Endothelial cell of umbilical vein (primary cell): ENCODE measurements around the gene TMEFF2. TPM values are rescaled to one million over a fixed set of nuclear protein-coding genes. Genes with fewer than 3 reads are reported as not detected.

Source experiments
- BruUV-seq: library from RNA; stranded (reverse); fragments of 400-500 nt; replicated peaks from 2 replicates; lab custom pipeline; 2021; lab: Mats Ljungman, UMichigan
- CTCF ChIA-PET: fragments of 300-600, 350-600 bp; sonication (Branson Sonifier 250); formaldehyde crosslinking; loops from one replicate; lab custom pipeline; 2021; ENCODE audit warnings: antibody characterized with exemption, inconsistent platforms; lab: Charles Lee
- POLR2A ChIA-PET: fragments of 300-600, 350-600 bp; sonication (Branson Sonifier 250); formaldehyde crosslinking; loops from one replicate; lab custom pipeline; 2021; ENCODE audit warnings: antibody characterized with exemption, inconsistent platforms; lab: Charles Lee
- DNase-seq: peaks from one replicate; pipeline ENCODE4 v3.0.0-alpha.2; 2011; ENCODE audit warnings: low read depth, low spot score
- FAIRE-seq: peaks from 2 replicates; lab custom pipeline; 2011; peaks lifted over from hg19 to GRCh38; lab: Jason Lieb, UNC
- H2AFZ ChIP-seq: 2 replicates; pipeline ENCODE4 v1.6.0; 2012; ENCODE audit warnings: low read depth, low read length, control low read depth, inconsistent platforms
- H3K27ac ChIP-seq: 2 replicates; pipeline ENCODE4 v1.5.1; 2011; ENCODE audit warnings: low read depth, mild to moderate bottlenecking, control low read depth, low read length, moderate library complexity; ENCODE audit not compliant: insufficient read depth
- H3K27me3 ChIP-seq, 2 experiments: 2 replicates each; pipeline versions ENCODE4 v1.6.0 to v1.6.1; 2011; ENCODE audit warnings: low read length in 2 of 2, mixed read lengths in 1 of 2; ENCODE audit not compliant: control insufficient read depth in 2 of 2, insufficient read depth in 2 of 2
- H3K36me3 ChIP-seq, 2 experiments: 2 replicates in 1 of 2; 3 replicates in 1 of 2; pipeline ENCODE4 v1.5.1; 2011; ENCODE audit warnings: low read length in 2 of 2, mild to moderate bottlenecking in 1 of 2, moderate library complexity in 1 of 2; ENCODE audit not compliant: control insufficient read depth in 2 of 2, insufficient read depth in 2 of 2; ENCODE audit errors: extremely low read depth in 1 of 2
- H3K4me1 ChIP-seq: 3 replicates; pipeline ENCODE4 v1.5.1; 2011; ENCODE audit warnings: mild to moderate bottlenecking, low read length; ENCODE audit not compliant: control insufficient read depth, insufficient read depth; ENCODE audit errors: extremely low read depth
- H3K4me2 ChIP-seq: 2 replicates; pipeline ENCODE4 v1.6.1; 2011; ENCODE audit warnings: low read length, control low read depth, mixed read lengths; ENCODE audit not compliant: insufficient read depth
- H3K4me3 ChIP-seq, 3 experiments: fragments of 200-600 bp in 1 of 3; sonication (generic), shearing (Covaris generic) in 1 of 3; replicated peaks in 1 of 3; 2 replicates each; pipeline ENCODE4 v1.5.1; 2011 to 2016; ENCODE audit warnings: control low read depth in 3 of 3, low read length in 3 of 3, mild to moderate bottlenecking in 2 of 3, inconsistent platforms in 1 of 3, low read depth in 1 of 3, moderate library complexity in 1 of 3; ENCODE audit not compliant: insufficient read depth in 1 of 3
- H3K79me2 ChIP-seq: 2 replicates; pipeline ENCODE4 v1.6.0; 2012; ENCODE audit warnings: low read length, inconsistent platforms; ENCODE audit not compliant: control insufficient read depth, insufficient read depth
- H3K9ac ChIP-seq: replicated peaks from 2 replicates; pipeline ENCODE3; 2011; ENCODE audit warnings: low read length, control low read depth; ENCODE audit not compliant: insufficient read depth; ENCODE audit errors: extremely low read depth
- H3K9me1 ChIP-seq: replicated peaks from 3 replicates; pipeline ENCODE4 v1.6.0; 2011; ENCODE audit warnings: mild to moderate bottlenecking, low read length; ENCODE audit not compliant: control insufficient read depth, insufficient read depth; ENCODE audit errors: extremely low read depth
- H3K9me3 ChIP-seq: replicated peaks from 2 replicates; pipeline ENCODE4 v1.5.1; 2012; ENCODE audit warnings: low read length, inconsistent platforms; ENCODE audit not compliant: control insufficient read depth, insufficient read depth
- H4K20me1 ChIP-seq: replicated peaks from 2 replicates; pipeline ENCODE3; 2011; ENCODE audit warnings: mild to moderate bottlenecking, low read length; ENCODE audit not compliant: control insufficient read depth, insufficient read depth; ENCODE audit errors: extremely low read depth
- CTCF ChIP-seq, 2 donors: IDR thresholded peaks; 1 replicate in 1 of 2; 2 replicates in 1 of 2; pipeline ENCODE4 v1.5.1; 2011; ENCODE audit warnings: low read length in 2 of 2, mild to moderate bottlenecking in 2 of 2, moderate library complexity in 2 of 2, control low read depth in 1 of 2, inconsistent platforms in 1 of 2, low read depth in 1 of 2; ENCODE audit not compliant: insufficient read depth in 1 of 2; ENCODE audit errors: extremely low read depth in 1 of 2
- EZH2 ChIP-seq: IDR thresholded peaks from 2 replicates; pipeline ENCODE4 v1.6.1; 2012; ENCODE audit warnings: borderline replicate concordance, low read depth, mild to moderate bottlenecking, moderate library complexity, low read length, inconsistent platforms; ENCODE audit not compliant: severe bottlenecking
- FOS ChIP-seq: IDR thresholded peaks from 2 replicates; pipeline ENCODE4 v1.6.1; 2011; ENCODE audit warnings: mild to moderate bottlenecking, low read length, moderate library complexity, borderline replicate concordance; ENCODE audit not compliant: insufficient read depth
- GATA2 ChIP-seq: IDR thresholded peaks from 2 replicates; pipeline ENCODE4 v1.7.0; 2011; ENCODE audit warnings: low read depth, mild to moderate bottlenecking, moderate library complexity, mixed read lengths, low read length; ENCODE audit not compliant: insufficient read length, insufficient read depth
- JUN ChIP-seq: IDR thresholded peaks from 2 replicates; pipeline ENCODE4 v1.6.1; 2011; ENCODE audit warnings: borderline replicate concordance, low read depth; ENCODE audit not compliant: insufficient read length, insufficient read depth
- MYC ChIP-seq: IDR thresholded peaks from one replicate; pipeline ENCODE4 v1.6.1; 2011; ENCODE audit warnings: mild to moderate bottlenecking, low read depth, low read length
- POLR2A ChIP-seq: IDR thresholded peaks from 2 replicates; pipeline ENCODE4 v1.6.1; 2012; ENCODE audit warnings: low read depth, mild to moderate bottlenecking, control low read depth, low read length
- POLR2AphosphoS5 ChIP-seq: IDR thresholded peaks from 2 replicates; pipeline ENCODE4 v1.6.1; 2012; ENCODE audit warnings: low read depth, mild to moderate bottlenecking, control low read depth, low read length, moderate library complexity; ENCODE audit not compliant: insufficient read depth
- dilution Hi-C: fragments of 300-500 bp; cut with MboI; formaldehyde crosslinking; loops from one replicate; pipeline ENCODE4 v1.15.0; 2019; ENCODE audit warnings: low sequenced_read_pairs; ENCODE audit not compliant: extremely low pct_ligation_motif_present
- intact Hi-C: fragments of 100-400 bp; cut with micrococcal nuclease; formaldehyde crosslinking; loops from one replicate; pipeline ENCODE4 v1.10.0; 2022
- polyA plus RNA-seq, 4 experiments: library from polyadenylated mRNA; depleted of rRNA in 3 of 4; stranded (reverse) in 3 of 4; unstranded in 1 of 4; fragments of >200 nt; gene quantifications; 2 replicates each; pipeline versions ENCODE4 v1.2.1 to v1.2.3, GENCODE V29; 2011 to 2012; ENCODE audit warnings: missing spikeins in 1 of 4
- total RNA-seq: library from RNA; stranded (reverse); gene quantifications from 2 replicates; pipeline ENCODE4 v1.2.3, GENCODE V29; 2021
- TF ChIP-seq, protein P1 (sequence below): IDR thresholded peaks from 2 replicates; pipeline ENCODE4 v1.6.1; 2011; ENCODE audit not compliant: insufficient read depth, insufficient read length

The TMEFF2 gene
- total and polyA plus RNA-seq, 2 donors (not counting 3 experiments of a cell fraction or from before 2014, with no cell fraction given), result 0.18 to 0.20 TPM

GRCh38 chr2:191981706-191982105 is 213.0 kb downstream of the TMEFF2 start:
- no peak overlapping the region for H3K4me3 ChIP-seq
- dilution Hi-C loops, result no loop called here
- no peaks in the 10 kb centered on the region for H3K27me3 ChIP-seq
- H3K27ac ChIP-seq, result no peak overlapping the region
- H3K4me1 ChIP-seq, result peaks cover 42% of the 10 kb centered on the region
- H3K4me2 ChIP-seq, result no peak overlapping the region
- FAIRE-seq (no peak), DNase-seq (no peak)
- CTCF ChIA-PET, result interaction anchor here (2.5 kb wide), 1 partner anchor 181 kb away, joined by 7 read pairs; no protein-coding TSS in a partner anchor
- H3K79me2 ChIP-seq, result no peaks in the 10 kb centered on the region
- H3K9me1 ChIP-seq, result no peaks in the 10 kb centered on the region
- no peak for TF ChIP-seq POLR2AphosphoS5
- no peak for TF ChIP-seq CTCF (IDR thresholded peaks at IDR 0.05; ENCODE audit: extremely low read depth in 1 of 2, insufficient read depth in 1 of 2, low read depth in 1 of 2, low read length in 2 of 2)
- TF ChIP-seq, protein P1, sequence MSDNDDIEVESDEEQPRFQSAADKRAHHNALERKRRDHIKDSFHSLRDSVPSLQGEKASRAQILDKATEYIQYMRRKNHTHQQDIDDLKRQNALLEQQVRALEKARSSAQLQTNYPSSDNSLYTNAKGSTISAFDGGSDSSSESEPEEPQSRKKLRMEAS, result no peak
- TF ChIP-seq MYC, result no peak
- no peak for TF ChIP-seq EZH2
- TF ChIP-seq GATA2, result no peak
- no peak for TF ChIP-seq FOS
- no peak for TF ChIP-seq JUN
- TF ChIP-seq POLR2A, result no peak
- H2AFZ ChIP-seq, result no peak overlapping the region
- H3K36me3 ChIP-seq, result no peaks in the 10 kb centered on the region
- no TSS peak for BruUV-seq
- POLR2A ChIA-PET, result no interaction called here
- intact Hi-C loops, result no loop called here
- no peaks in the 10 kb centered on the region for H3K9me3 ChIP-seq
- H3K9ac ChIP-seq, result no peak overlapping the region
- H4K20me1 ChIP-seq, result no peaks in the 10 kb centered on the region
